Activated naive CD4-positive, alpha-beta T cell treated with anti-CD3 and anti-CD28 coated beads for 36 hours (primary cell): ENCODE data around the gene PLD6. TPM values are rescaled to one million over a fixed set of nuclear protein-coding genes. Genes with fewer than 3 reads are reported as not detected.
"Not testable (repeated sequence)": the region's sequence is repeated elsewhere in the genome, so short reads cannot be mapped to it uniquely, and the experiment has no call there.

Source experiments
- CTCF ChIA-PET: fragments of 350-600 bp; sonication (Branson Sonifier 250); formaldehyde crosslinking; loops from one replicate; lab custom pipeline; 2021; ENCODE audit warnings: antibody characterized with exemption; lab: Charles Lee
- DNase-seq: peaks from one replicate; pipeline ENCODE4 v3.0.0-alpha.2; 2020
- H3K27ac Mint-ChIP-seq: one replicate; pipeline ENCODE4 v1.8.0; 2021; ENCODE audit warnings: mild to moderate bottlenecking, mixed read lengths
- H3K27me3 Mint-ChIP-seq: one replicate; pipeline ENCODE4 v1.8.0; 2021; ENCODE audit warnings: low read depth, mixed read lengths
- H3K36me3 Mint-ChIP-seq: one replicate; pipeline ENCODE4 v1.8.0; 2021; ENCODE audit warnings: low read depth, mixed read lengths
- H3K4me1 Mint-ChIP-seq: one replicate; pipeline ENCODE4 v1.8.0; 2021; ENCODE audit warnings: low read depth, mixed read lengths
- H3K4me3 Mint-ChIP-seq: one replicate; pipeline ENCODE4 v1.8.0; 2021; ENCODE audit warnings: mild to moderate bottlenecking, moderate library complexity, mixed read lengths
- H3K9me3 Mint-ChIP-seq: one replicate; pipeline ENCODE4 v1.8.0; 2021; ENCODE audit warnings: mixed read lengths
- intact Hi-C: fragments of 100-400 bp; cut with micrococcal nuclease; formaldehyde crosslinking; loops from one replicate; pipeline ENCODE4 v1.15.1; 2023
- total RNA-seq, 2 experiments: library from RNA; stranded (reverse); gene quantifications; one replicate each; pipeline ENCODE4 v1.2.3, GENCODE V29; 2021

The PLD6 gene
- total RNA-seq, 2 experiments from 2014 or later = 5.3 to 5.4 TPM

- intact Hi-C loops = loop anchor here (1.0 to 2.0 kb wide), 5 partner anchors 26 to 75 kb away; partner anchors contain the start of genes COPS3 and FLCN
- peak overlapping the region; percentile 90 for H3K27ac Mint-ChIP-seq
- no peaks in the 10 kb centered on the region for H3K9me3 Mint-ChIP-seq
- DNase-seq = peak; percentile 82
- peak overlapping the region; percentile 94 for H3K4me3 Mint-ChIP-seq
- H3K27me3 Mint-ChIP-seq = no peaks in the 10 kb centered on the region
- H3K4me1 Mint-ChIP-seq = peaks cover 27% of the 10 kb centered on the region
- CTCF ChIA-PET = interaction anchor here (1.6 kb wide), 1 partner anchor 28 kb away, joined by 4 read pairs; no protein-coding TSS in a partner anchor
- peaks cover 16% of the 10 kb centered on the region for H3K36me3 Mint-ChIP-seq
Measured at GRCh38 chr17:17205368-17206123, 587 bp downstream of the PLD6 start.

GRCh38 chr17:17204635-17205231, 1.4 kb downstream of the PLD6 start:
- no peak for DNase-seq
- CTCF ChIA-PET = interaction anchor here (0.6 to 1.6 kb wide), 4 partner anchors 8 to 27 kb away, joined by 3 to 4 read pairs (median 4); no protein-coding TSS in a partner anchor
- Mint-ChIP-seq H3K9me3 (no peaks in the 10 kb centered on the region), H3K36me3 (peaks cover 16% of the 10 kb centered on the region), H3K4me1 (peaks cover 27% of the 10 kb centered on the region), H3K27me3 (no peaks in the 10 kb centered on the region), H3K27ac (peak overlapping the region; percentile 90), H3K4me3 (peak overlapping the region; percentile 94)
- intact Hi-C loops = loop anchor here (1.0 to 2.0 kb wide), 4 partner anchors 25 to 76 kb away; partner anchors contain the start of gene COPS3

GRCh38 chr17:17204041-17204591, 2.0 kb downstream of the PLD6 start:
- Mint-ChIP-seq H3K4me3 (peak overlapping the region; percentile 94), H3K4me1 (peaks cover 27% of the 10 kb centered on the region), H3K9me3 (no peaks in the 10 kb centered on the region), H3K36me3 (peaks cover 16% of the 10 kb centered on the region), H3K27ac (no peak overlapping the region), H3K27me3 (no peaks in the 10 kb centered on the region)
- CTCF ChIA-PET = interaction anchor here (0.6 to 0.7 kb wide), 2 partner anchors 8 to 15 kb away, joined by 3 to 4 read pairs; no protein-coding TSS in a partner anchor
- intact Hi-C loops = loop anchor here (2.0 kb wide), 2 partner anchors 49 to 77 kb away; partner anchors contain the start of gene COPS3
- no peak for DNase-seq

GRCh38 chr17:17203173-17203730, 2.9 kb downstream of the PLD6 start:
- peaks cover 27% of the 10 kb centered on the region for H3K4me1 Mint-ChIP-seq
- intact Hi-C loops = no loop called here
- CTCF ChIA-PET = no interaction called here
- no peaks in the 10 kb centered on the region for H3K27me3 Mint-ChIP-seq
- peaks cover 16% of the 10 kb centered on the region for H3K36me3 Mint-ChIP-seq
- no peak overlapping the region for H3K27ac Mint-ChIP-seq
- DNase-seq = no peak
- no peak overlapping the region for H3K4me3 Mint-ChIP-seq
- no peaks in the 10 kb centered on the region for H3K9me3 Mint-ChIP-seq

- CTCF ChIA-PET = no interaction called here
- no peak for DNase-seq
- intact Hi-C loops = no loop called here
- H3K27me3 Mint-ChIP-seq = no peaks in the 10 kb centered on the region
- peaks cover 29% of the 10 kb centered on the region for H3K4me1 Mint-ChIP-seq
- peaks cover 16% of the 10 kb centered on the region for H3K36me3 Mint-ChIP-seq
- no peaks in the 10 kb centered on the region for H3K9me3 Mint-ChIP-seq
- no peak overlapping the region for H3K27ac Mint-ChIP-seq
- H3K4me3 Mint-ChIP-seq = no peak overlapping the region
Measured at GRCh38 chr17:17201907-17202306, 4.2 kb downstream of the PLD6 start.

GRCh38 chr17:17201271-17201670, 4.9 kb downstream of the PLD6 start:
- CTCF ChIA-PET = interaction anchor here (0.7 to 1.5 kb wide), 2 partner anchors 35 to 56 kb away, joined by 4 read pairs; no protein-coding TSS in a partner anchor
- H3K4me1 Mint-ChIP-seq = peaks cover 24% of the 10 kb centered on the region
- H3K36me3 Mint-ChIP-seq = peaks cover 16% of the 10 kb centered on the region
- no peak overlapping the region for H3K27ac Mint-ChIP-seq
- H3K4me3 Mint-ChIP-seq = no peak overlapping the region
- intact Hi-C loops = no loop called here
- no peak for DNase-seq
- no peaks in the 10 kb centered on the region for H3K27me3 Mint-ChIP-seq
- H3K9me3 Mint-ChIP-seq = no peaks in the 10 kb centered on the region

GRCh38 chr17:17200831-17201230, 5.3 kb downstream of the PLD6 start:
- Mint-ChIP-seq H3K4me3 (no peak overlapping the region), H3K27ac (no peak overlapping the region), H3K9me3 (no peaks in the 10 kb centered on the region), H3K36me3 (peaks cover 16% of the 10 kb centered on the region), H3K4me1 (peaks cover 24% of the 10 kb centered on the region), H3K27me3 (no peaks in the 10 kb centered on the region)
- DNase-seq = no peak
- CTCF ChIA-PET = interaction anchor here (0.7 to 1.5 kb wide), 2 partner anchors 35 to 56 kb away, joined by 4 read pairs; no protein-coding TSS in a partner anchor
- intact Hi-C loops = no loop called here

- no peaks in the 10 kb centered on the region for H3K27me3 Mint-ChIP-seq
- peaks cover 24% of the 10 kb centered on the region for H3K4me1 Mint-ChIP-seq
- no peak overlapping the region for H3K27ac Mint-ChIP-seq
- intact Hi-C loops = no loop called here
- CTCF ChIA-PET = interaction anchor here (1.5 kb wide), 1 partner anchor 55 kb away, joined by 4 read pairs; no protein-coding TSS in a partner anchor
- DNase-seq = no peak
- H3K36me3 Mint-ChIP-seq = peaks cover 16% of the 10 kb centered on the region
- H3K9me3 Mint-ChIP-seq = no peaks in the 10 kb centered on the region
- no peak overlapping the region for H3K4me3 Mint-ChIP-seq
Measured at GRCh38 chr17:17200311-17200710, 5.8 kb downstream of the PLD6 start.

GRCh38 chr17:17198281-17198680, 7.9 kb downstream of the PLD6 start:
- H3K4me3 Mint-ChIP-seq = no peak overlapping the region
- peaks cover 6% of the 10 kb centered on the region for H3K36me3 Mint-ChIP-seq
- no peaks in the 10 kb centered on the region for H3K9me3 Mint-ChIP-seq
- no peak for DNase-seq
- H3K27ac Mint-ChIP-seq = no peak overlapping the region
- CTCF ChIA-PET = interaction anchor here (1.5 kb wide), 1 partner anchor 9 kb away, joined by 10 read pairs; no protein-coding TSS in a partner anchor
- peaks cover 5% of the 10 kb centered on the region for H3K4me1 Mint-ChIP-seq
- intact Hi-C loops = no loop called here
- no peaks in the 10 kb centered on the region for H3K27me3 Mint-ChIP-seq

- CTCF ChIA-PET = interaction anchor here (0.6 to 1.2 kb wide), 3 partner anchors 7 to 56 kb away, joined by 3 read pairs; no protein-coding TSS in a partner anchor
- Mint-ChIP-seq H3K4me3 (no peak overlapping the region), H3K27me3 (no peaks in the 10 kb centered on the region), H3K9me3 (no peaks in the 10 kb centered on the region), H3K27ac (no peak overlapping the region), H3K4me1 (peaks cover 2% of the 10 kb centered on the region), H3K36me3 (peaks cover 2% of the 10 kb centered on the region)
- no peak for DNase-seq
- intact Hi-C loops = no loop called here
Measured at GRCh38 chr17:17196776-17197175, 9.4 kb downstream of the PLD6 start.

GRCh38 chr17:17195466-17195865, 10.7 kb downstream of the PLD6 start:
- DNase-seq, H3K4me1 Mint-ChIP-seq, H3K27me3 Mint-ChIP-seq, H3K36me3 Mint-ChIP-seq, H3K27ac Mint-ChIP-seq, H3K9me3 Mint-ChIP-seq, H3K4me3 Mint-ChIP-seq, intact Hi-C loops, CTCF ChIA-PET: not testable (repeated sequence)

- H3K4me1 Mint-ChIP-seq = peaks cover 3% of the 10 kb centered on the region
- no peaks in the 10 kb centered on the region for H3K27me3 Mint-ChIP-seq
Measured at GRCh38 chr17:17191961-17192381, 14.2 kb downstream of the PLD6 start.

More at GRCh38 chr17:17191961-17192381, 14.2 kb downstream of the PLD6 start:
- CTCF ChIA-PET = interaction anchor here (1.3 to 1.8 kb wide), 2 partner anchors 10 to 50 kb away, joined by 4 read pairs; no protein-coding TSS in a partner anchor
- H3K27ac Mint-ChIP-seq = no peak overlapping the region
- intact Hi-C loops = no loop called here
- no peak for DNase-seq
- no peak overlapping the region for H3K4me3 Mint-ChIP-seq
- no peaks in the 10 kb centered on the region for H3K9me3 Mint-ChIP-seq
- H3K36me3 Mint-ChIP-seq = no peaks in the 10 kb centered on the region
